CD4-positive, alpha-beta T cell (primary cell): ENCODE data around the gene AP5M1. TPM values are rescaled to one million over a fixed set of nuclear protein-coding genes. Genes with fewer than 3 reads are reported as not detected.

Experiments used
- ATAC-seq: fragments of 200-7000 bp; cut with Tn5 transposase; one replicate; pipeline ENCODE4 v1.10.0; 2022; ENCODE audit warnings: mild to moderate bottlenecking; ENCODE audit not compliant: poor library complexity
- CTCF ChIA-PET: fragments of 350-600 bp; sonication (Branson Sonifier 250); formaldehyde crosslinking; loops from one replicate; lab custom pipeline; 2021; ENCODE audit warnings: antibody characterized with exemption, inconsistent platforms; lab: Charles Lee
- POLR2A ChIA-PET: fragments of 350-600 bp; sonication (Branson Sonifier 250); formaldehyde crosslinking; loops from one replicate; lab custom pipeline; 2021; ENCODE audit warnings: antibody characterized with exemption, inconsistent platforms; lab: Charles Lee
- DNase-seq, 14 experiments: peaks; one replicate each; pipeline ENCODE4 v3.0.0-alpha.2; 2013 to 2020; ENCODE audit warnings: mixed read lengths in 2 of 14
- H3K27ac ChIP-seq, 2 donors: one replicate each; pipeline versions ENCODE4 v1.5.1 to v1.7.0; 2013; ENCODE audit warnings: low read length in 2 of 2, low read depth in 1 of 2, mild to moderate bottlenecking in 1 of 2
- H3K27me3 ChIP-seq, 2 experiments: 1 replicate in 1 of 2; 2 replicates in 1 of 2; pipeline versions ENCODE4 v1.6.1 to v1.7.0; 2013; ENCODE audit warnings: low read length in 2 of 2, control low read depth in 1 of 2, mild to moderate bottlenecking in 1 of 2, moderate library complexity in 1 of 2; ENCODE audit not compliant: insufficient read depth in 2 of 2, control insufficient read depth in 1 of 2
- H3K36me3 ChIP-seq: one replicate; pipeline ENCODE4 v1.6.1; 2013; ENCODE audit warnings: low read length, control low read depth; ENCODE audit not compliant: insufficient read depth
- H3K4me1 ChIP-seq: one replicate; pipeline ENCODE4 v1.6.1; 2013; ENCODE audit warnings: low read length, control low read depth; ENCODE audit not compliant: insufficient read depth
- H3K4me3 ChIP-seq: one replicate; pipeline ENCODE4 v1.5.1; 2013; ENCODE audit warnings: mild to moderate bottlenecking, low read length, moderate library complexity
- H3K9me3 ChIP-seq, 2 experiments: 1 replicate in 1 of 2; 2 replicates in 1 of 2; pipeline versions ENCODE4 v1.6.1 to v1.7.0; 2013; ENCODE audit warnings: low read length in 2 of 2, mild to moderate bottlenecking in 2 of 2, control low read depth in 1 of 2, moderate library complexity in 1 of 2; ENCODE audit not compliant: control insufficient read depth in 1 of 2, insufficient read depth in 1 of 2
- H3K27ac Mint-ChIP-seq: one replicate; pipeline ENCODE4 v1.8.0; 2020; ENCODE audit warnings: mixed read lengths
- H3K27me3 Mint-ChIP-seq: one replicate; pipeline ENCODE4 v1.8.0; 2021; ENCODE audit warnings: mixed read lengths
- H3K36me3 Mint-ChIP-seq: one replicate; pipeline ENCODE4 v1.8.0; 2021; ENCODE audit warnings: low read depth, mixed read lengths
- H3K4me1 Mint-ChIP-seq: one replicate; pipeline ENCODE4 v1.8.0; 2021; ENCODE audit warnings: low read depth, mixed read lengths
- H3K4me3 Mint-ChIP-seq: one replicate; pipeline ENCODE4 v1.8.0; 2020; ENCODE audit warnings: mild to moderate bottlenecking, mixed read lengths
- H3K9me3 Mint-ChIP-seq: one replicate; pipeline ENCODE4 v1.8.0; 2020; ENCODE audit warnings: mixed read lengths
- intact Hi-C, 2 experiments: fragments of 100-400 bp; cut with DNase I in 1 of 2; cut with micrococcal nuclease in 1 of 2; formaldehyde crosslinking; loops; one replicate each; pipeline versions ENCODE4 v1.15.1 to v1.9.0; 2023 to 2025; cut with DNase I, micrococcal nuclease
- total RNA-seq, 174 experiments: library from RNA in 2 of 174; stranded (reverse) in 2 of 174; gene quantifications; one replicate each; pipeline ENCODE4 v1.2.3 and lab custom pipeline; 2021 to 2026
- TF ChIP-seq, protein P1 (sequence below): fragments of 200-600 bp; IDR thresholded peaks from one replicate; pipeline ENCODE4 v1.8.0; 2022; ENCODE audit warnings: antibody characterized with exemption, mild to moderate bottlenecking

Gene AP5M1
- total RNA-seq, 2 experiments from 2014 or later: 39.2 to 40.4 TPM

DNA sequence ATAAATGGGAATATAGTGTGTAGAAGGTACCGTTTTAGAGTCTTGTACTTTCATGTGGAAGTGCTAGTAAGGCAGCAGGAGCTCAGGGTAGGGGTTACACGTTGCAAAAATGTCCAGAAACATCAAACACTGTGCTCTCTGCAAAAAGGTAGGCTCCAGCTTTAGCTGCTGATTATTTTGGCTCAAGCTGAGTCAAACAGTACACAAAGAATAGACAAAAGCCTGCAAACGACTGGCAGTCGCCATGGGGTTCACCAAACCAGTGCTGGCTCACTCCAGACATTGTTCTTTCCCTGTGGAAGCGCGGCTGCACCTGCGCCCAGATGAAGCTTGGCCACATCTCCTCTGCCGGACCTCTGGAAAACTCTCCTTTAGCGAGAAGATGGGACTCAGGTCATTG is 76.3 kb downstream of the AP5M1 start:
- ChIA-PET POLR2A (no interaction called here), CTCF (no interaction called here)
- no peaks in the 10 kb centered on the region for H3K9me3 Mint-ChIP-seq
- ATAC-seq (no peak), DNase-seq (no peak)
- H3K4me3 Mint-ChIP-seq: no peak overlapping the region
- H3K27me3 Mint-ChIP-seq: peaks cover 37% of the 10 kb centered on the region
- H3K27ac Mint-ChIP-seq: no peak overlapping the region
- TF ChIP-seq, protein P1, sequence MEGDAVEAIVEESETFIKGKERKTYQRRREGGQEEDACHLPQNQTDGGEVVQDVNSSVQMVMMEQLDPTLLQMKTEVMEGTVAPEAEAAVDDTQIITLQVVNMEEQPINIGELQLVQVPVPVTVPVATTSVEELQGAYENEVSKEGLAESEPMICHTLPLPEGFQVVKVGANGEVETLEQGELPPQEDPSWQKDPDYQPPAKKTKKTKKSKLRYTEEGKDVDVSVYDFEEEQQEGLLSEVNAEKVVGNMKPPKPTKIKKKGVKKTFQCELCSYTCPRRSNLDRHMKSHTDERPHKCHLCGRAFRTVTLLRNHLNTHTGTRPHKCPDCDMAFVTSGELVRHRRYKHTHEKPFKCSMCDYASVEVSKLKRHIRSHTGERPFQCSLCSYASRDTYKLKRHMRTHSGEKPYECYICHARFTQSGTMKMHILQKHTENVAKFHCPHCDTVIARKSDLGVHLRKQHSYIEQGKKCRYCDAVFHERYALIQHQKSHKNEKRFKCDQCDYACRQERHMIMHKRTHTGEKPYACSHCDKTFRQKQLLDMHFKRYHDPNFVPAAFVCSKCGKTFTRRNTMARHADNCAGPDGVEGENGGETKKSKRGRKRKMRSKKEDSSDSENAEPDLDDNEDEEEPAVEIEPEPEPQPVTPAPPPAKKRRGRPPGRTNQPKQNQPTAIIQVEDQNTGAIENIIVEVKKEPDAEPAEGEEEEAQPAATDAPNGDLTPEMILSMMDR: no peak
- Histone ChIP-seq H3K4me1 (no peaks in the 10 kb centered on the region), H3K27ac (no peak overlapping the region), H3K36me3 (no peaks in the 10 kb centered on the region), H3K27me3 (peaks cover 2 to 4% of the 10 kb centered on the region in 2 experiments), H3K9me3 (no peaks in the 10 kb centered on the region), H3K4me3 (no peak overlapping the region)
- H3K4me1 Mint-ChIP-seq: no peaks in the 10 kb centered on the region
- no peaks in the 10 kb centered on the region for H3K36me3 Mint-ChIP-seq
- intact Hi-C loops: no loop called here

DNA sequence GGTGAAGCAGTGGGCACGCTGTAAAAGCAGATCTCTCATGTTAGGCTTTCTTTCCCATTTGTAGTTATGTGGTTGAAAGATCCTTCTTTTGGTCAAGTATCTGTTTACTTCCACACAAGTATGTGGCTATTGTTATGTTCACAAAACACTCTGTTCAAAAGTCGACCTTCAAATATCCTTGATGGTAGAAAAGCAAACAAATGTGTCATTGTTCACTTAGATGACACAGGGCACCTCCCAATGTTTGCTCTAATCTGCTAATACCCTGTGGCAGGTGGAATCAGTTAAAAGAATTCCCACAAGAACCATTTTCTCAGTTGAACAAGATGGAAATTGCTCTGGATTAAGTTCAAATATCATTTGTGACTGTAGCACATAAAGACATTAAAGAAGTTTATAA is 78.0 kb downstream of the AP5M1 start:
- no peaks in the 10 kb centered on the region for H3K9me3 ChIP-seq
- H3K27ac ChIP-seq: no peak overlapping the region
- Mint-ChIP-seq H3K4me1 (no peaks in the 10 kb centered on the region), H3K4me3 (no peak overlapping the region), H3K9me3 (no peaks in the 10 kb centered on the region), H3K36me3 (no peaks in the 10 kb centered on the region), H3K27ac (no peak overlapping the region), H3K27me3 (peaks cover 38% of the 10 kb centered on the region)
- peaks cover 4 to 5% of the 10 kb centered on the region in 2 experiments for H3K27me3 ChIP-seq
- H3K4me3 ChIP-seq: no peak overlapping the region
- ChIA-PET CTCF (no interaction called here), POLR2A (no interaction called here)
- ATAC-seq: no peak
- no peaks in the 10 kb centered on the region for H3K36me3 ChIP-seq
- intact Hi-C loops: no loop called here
- H3K4me1 ChIP-seq: no peaks in the 10 kb centered on the region
- TF ChIP-seq, protein P1: no peak
- no peak for DNase-seq

Other genes with a start within 250 kb of the AP5M1 start
- gene EXOC5, start 66 bp upstream of the AP5M1 start, total RNA-seq: 10 to 100 TPM; 17.1 to 18.1 TPM
- gene NAA30, start 121.6 kb downstream of the AP5M1 start, total RNA-seq: 10 to 100 TPM; 25.8 to 27.7 TPM
- not detected for gene CCDC198, start 224.9 kb downstream of the AP5M1 start, total RNA-seq